ENCODE data around the gene LLGL2. TPM values are rescaled to one million over a fixed set of nuclear protein-coding genes. Genes with fewer than 3 reads are reported as not detected.

Gene LLGL2
- total RNA-seq, 1 experiment from 2014 or later, result 6.6 TPM

GRCh38 chr17:75612906-75613626 is 87.6 kb downstream of the LLGL2 start:
- in situ Hi-C loops (cut with HindIII; ENCODE audit: low pct_unique_long_range_greater_than_20kb, low sequenced_read_pairs), result no loop called here
- no peak for DNase-seq (ENCODE audit: low read depth, low spot score)

- DNase-seq (ENCODE audit: low read depth, low spot score), result peak; percentile 43
- in situ Hi-C loops (cut with HindIII; ENCODE audit: low pct_unique_long_range_greater_than_20kb, low sequenced_read_pairs), result no loop called here
These were observed 88.5 kb downstream of the LLGL2 start for GRCh38 chr17:75614006-75614405.

GRCh38 chr17:75614556-75615270 is 89.2 kb downstream of the LLGL2 start:
- DNase-seq (ENCODE audit: low read depth, low spot score), result no peak
- in situ Hi-C loops (cut with HindIII; ENCODE audit: low pct_unique_long_range_greater_than_20kb, low sequenced_read_pairs), result no loop called here

GRCh38 chr17:75615301-75615700 is 89.8 kb downstream of the LLGL2 start:
- DNase-seq (ENCODE audit: low read depth, low spot score), result no peak
- in situ Hi-C loops (cut with HindIII; ENCODE audit: low pct_unique_long_range_greater_than_20kb, low sequenced_read_pairs), result no loop called here

- no peak for DNase-seq (ENCODE audit: low read depth, low spot score)
- in situ Hi-C loops (cut with HindIII; ENCODE audit: low pct_unique_long_range_greater_than_20kb, low sequenced_read_pairs), result no loop called here
These were observed 91.1 kb downstream of the LLGL2 start for GRCh38 chr17:75616521-75617122.

- in situ Hi-C loops (cut with HindIII; ENCODE audit: low pct_unique_long_range_greater_than_20kb, low sequenced_read_pairs), result no loop called here
- DNase-seq (ENCODE audit: low read depth, low spot score), result no peak
These were observed 91.7 kb downstream of the LLGL2 start for GRCh38 chr17:75617218-75617617.

- in situ Hi-C loops (cut with HindIII; ENCODE audit: low pct_unique_long_range_greater_than_20kb, low sequenced_read_pairs), result no loop called here
- DNase-seq (ENCODE audit: low read depth, low spot score), result no peak
These were observed 92.2 kb downstream of the LLGL2 start for GRCh38 chr17:75617675-75618074.

GRCh38 chr17:75619506-75620431 is 94.3 kb downstream of the LLGL2 start:
- in situ Hi-C loops (cut with HindIII; ENCODE audit: low pct_unique_long_range_greater_than_20kb, low sequenced_read_pairs), result no loop called here
- DNase-seq (ENCODE audit: low read depth, low spot score), result peak; percentile 65

- no peak for DNase-seq (ENCODE audit: low read depth, low spot score)
- in situ Hi-C loops (cut with HindIII; ENCODE audit: low pct_unique_long_range_greater_than_20kb, low sequenced_read_pairs), result no loop called here
These were observed 96.0 kb downstream of the LLGL2 start for GRCh38 chr17:75621489-75621888.

- no peak for DNase-seq (ENCODE audit: low read depth, low spot score)
- in situ Hi-C loops (cut with HindIII; ENCODE audit: low pct_unique_long_range_greater_than_20kb, low sequenced_read_pairs), result no loop called here
These were observed 96.6 kb downstream of the LLGL2 start for GRCh38 chr17:75622076-75622475.

GRCh38 chr17:75622771-75623273 is 97.3 kb downstream of the LLGL2 start:
- in situ Hi-C loops (cut with HindIII; ENCODE audit: low pct_unique_long_range_greater_than_20kb, low sequenced_read_pairs), result no loop called here
- no peak for DNase-seq (ENCODE audit: low read depth, low spot score)

- DNase-seq (ENCODE audit: low read depth, low spot score), result no peak
- in situ Hi-C loops (cut with HindIII; ENCODE audit: low pct_unique_long_range_greater_than_20kb, low sequenced_read_pairs), result no loop called here
These were observed 97.9 kb downstream of the LLGL2 start for GRCh38 chr17:75623386-75623785.

GRCh38 chr17:75624021-75624420 is 98.5 kb downstream of the LLGL2 start:
- no peak for DNase-seq (ENCODE audit: low read depth, low spot score)
- in situ Hi-C loops (cut with HindIII; ENCODE audit: low pct_unique_long_range_greater_than_20kb, low sequenced_read_pairs), result no loop called here

Other genes starting within 250 kb of the LLGL2 start
- gene SLC25A19, start 236.3 kb upstream of the LLGL2 start, total RNA-seq (2014; rRNA removed; shearing (Covaris generic)), result 18.1 and 21.0 TPM in 2 replicates
- gene GRB2, start 120.0 kb upstream of the LLGL2 start, total RNA-seq (2014; rRNA removed; shearing (Covaris generic)), result 146 and 154 TPM in 2 replicates
- 37.3 and 51.7 TPM in 2 replicates for gene TMEM94, start 69.1 kb upstream of the LLGL2 start, total RNA-seq (2014; rRNA removed; shearing (Covaris generic))
- gene CASKIN2, start 10.2 kb upstream of the LLGL2 start, total RNA-seq (2014; rRNA removed; shearing (Covaris generic)), result 3.5 and 5.8 TPM in 2 replicates
- gene TSEN54, start 9.2 kb upstream of the LLGL2 start, total RNA-seq (2014; rRNA removed; shearing (Covaris generic)), result 25.8 and 26.2 TPM in 2 replicates
- 1.6 and 2.6 TPM in 2 replicates for gene MYO15B, start 62.1 kb downstream of the LLGL2 start, total RNA-seq (2014; rRNA removed; shearing (Covaris generic))
- not detected in 2 replicates for gene SMIM5, start 107.7 kb downstream of the LLGL2 start, total RNA-seq (2014; rRNA removed; shearing (Covaris generic))
- gene RECQL5, start 141.5 kb downstream of the LLGL2 start, total RNA-seq (2014; rRNA removed; shearing (Covaris generic)), result 27.7 and 32.9 TPM in 2 replicates
- gene SAP30BP, start 141.6 kb downstream of the LLGL2 start, total RNA-seq (2014; rRNA removed; shearing (Covaris generic)), result 70.4 and 85.1 TPM in 2 replicates
- 0.05 TPM in 1 of 2 replicates, not detected in the other for gene ITGB4, start 195.8 kb downstream of the LLGL2 start, total RNA-seq (2014; rRNA removed; shearing (Covaris generic))
- 52.5 and 57.2 TPM in 2 replicates for gene GALK1, start 239.5 kb downstream of the LLGL2 start, total RNA-seq (2014; rRNA removed; shearing (Covaris generic))

Measured in SK-MEL-5 (cell line).